GM19397 (cell line): ENCODE measurements around the gene COL6A1.
"Not testable (repeated sequence)": the region's sequence is repeated elsewhere in the genome, so short reads cannot be mapped to it uniquely, and the experiment has no call there.

Source experiments
- ATAC-seq: cut with Tn5 transposase; IDR thresholded peaks from one replicate; pipeline ENCODE4 v1.9.1; 2021; ENCODE audit warnings: mild to moderate bottlenecking, moderate library complexity; ENCODE audit not compliant: unreplicated experiment

COL6A1 gene

DNA sequence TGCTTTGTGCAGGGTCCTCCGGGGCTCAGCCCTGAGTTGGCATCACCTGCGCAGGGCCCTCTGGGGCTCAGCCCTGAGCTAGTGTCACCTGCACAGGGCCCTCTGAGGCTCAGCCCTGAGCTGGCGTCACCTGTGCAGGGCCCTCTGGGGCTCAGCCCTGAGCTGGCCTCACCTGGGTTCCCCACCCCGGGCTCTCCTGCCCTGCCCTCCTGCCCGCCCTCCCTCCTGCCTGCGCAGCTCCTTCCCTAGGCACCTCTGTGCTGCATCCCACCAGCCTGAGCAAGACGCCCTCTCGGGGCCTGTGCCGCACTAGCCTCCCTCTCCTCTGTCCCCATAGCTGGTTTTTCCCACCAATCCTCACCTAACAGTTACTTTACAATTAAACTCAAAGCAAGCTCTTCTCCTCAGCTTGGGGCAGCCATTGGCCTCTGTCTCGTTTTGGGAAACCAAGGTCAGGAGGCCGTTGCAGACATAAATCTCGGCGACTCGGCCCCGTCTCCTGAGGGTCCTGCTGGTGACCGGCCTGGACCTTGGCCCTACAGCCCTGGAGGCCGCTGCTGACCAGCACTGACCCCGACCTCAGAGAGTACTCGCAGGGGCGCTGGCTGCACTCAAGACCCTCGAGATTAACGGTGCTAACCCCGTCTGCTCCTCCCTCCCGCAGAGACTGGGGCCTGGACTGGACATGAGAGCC is 22.7 kb downstream of the COL6A1 start:
- ATAC-seq, result no peak

DNA sequence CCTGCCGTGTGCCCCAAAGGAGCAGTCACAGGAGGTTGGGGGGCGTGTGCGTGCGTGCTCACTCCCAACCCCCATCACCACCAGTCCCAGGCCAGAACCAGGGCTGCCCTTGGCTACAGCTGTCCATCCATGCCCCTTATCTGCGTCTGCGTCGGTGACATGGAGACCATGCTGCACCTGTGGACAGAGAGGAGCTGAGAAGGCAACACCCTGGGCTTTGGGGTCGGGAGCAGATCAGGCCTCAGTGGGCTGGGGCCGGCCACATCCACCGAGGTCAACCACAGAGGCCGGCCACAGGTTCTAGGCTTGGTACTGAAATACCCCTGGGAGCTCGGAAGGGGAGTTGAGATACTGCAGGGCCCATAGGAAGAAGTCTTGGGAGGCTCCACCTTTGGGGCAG is 23.5 kb downstream of the COL6A1 start:
- no peak for ATAC-seq

DNA sequence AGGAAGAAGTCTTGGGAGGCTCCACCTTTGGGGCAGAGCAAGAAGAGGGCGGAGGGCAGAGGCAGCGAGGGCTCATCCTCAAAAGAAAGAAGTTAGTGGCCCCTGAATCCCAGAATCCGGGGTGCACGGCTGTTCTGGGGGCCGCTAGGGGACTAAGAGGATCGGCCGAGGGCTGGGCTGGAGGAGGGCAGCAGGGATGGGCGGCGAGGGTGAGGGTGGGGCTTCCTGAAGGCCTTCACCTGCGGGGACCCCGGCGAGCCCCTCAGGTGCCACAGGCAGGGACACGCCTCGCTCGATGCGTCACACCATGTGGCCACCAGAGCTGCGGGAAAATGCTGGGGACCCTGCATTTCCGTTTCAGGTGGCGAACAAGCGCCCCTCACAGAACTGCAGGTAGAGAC is 23.9 kb downstream of the COL6A1 start:
- ATAC-seq, result no peak

DNA sequence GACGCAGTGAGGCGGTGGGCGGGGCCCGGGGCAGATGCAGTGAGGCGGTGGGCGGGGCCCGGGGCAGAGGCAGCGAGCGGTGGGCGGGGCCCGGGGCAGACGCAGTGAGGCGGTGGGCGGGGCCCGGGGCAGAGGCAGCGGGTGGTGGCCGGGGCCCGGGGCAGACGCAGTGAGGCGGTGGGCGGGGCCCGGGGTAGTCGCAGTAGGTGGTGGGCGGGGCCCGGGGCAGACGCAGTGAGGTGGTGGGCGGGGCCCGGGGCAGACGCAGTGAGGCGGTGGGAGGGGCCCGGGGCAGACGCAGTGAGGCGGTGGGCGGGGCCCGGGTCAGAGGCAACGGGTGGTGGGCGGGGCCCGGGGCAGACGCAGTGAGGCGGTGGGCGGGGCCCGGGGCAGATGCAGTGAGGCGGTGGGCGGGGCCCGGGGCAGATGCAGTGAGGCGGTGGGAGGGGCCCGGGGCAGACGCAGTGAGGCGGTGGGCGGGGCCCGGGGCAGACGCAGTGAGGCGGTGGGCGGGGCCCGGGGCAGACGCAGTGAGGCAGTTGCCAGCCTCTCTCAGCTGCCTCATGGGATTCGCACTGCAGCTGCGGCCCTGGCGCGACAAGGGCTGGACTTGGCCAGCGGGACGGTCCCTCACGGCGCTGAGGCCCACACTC is 24.4 kb downstream of the COL6A1 start:
- not testable (repeated sequence) for ATAC-seq

DNA sequence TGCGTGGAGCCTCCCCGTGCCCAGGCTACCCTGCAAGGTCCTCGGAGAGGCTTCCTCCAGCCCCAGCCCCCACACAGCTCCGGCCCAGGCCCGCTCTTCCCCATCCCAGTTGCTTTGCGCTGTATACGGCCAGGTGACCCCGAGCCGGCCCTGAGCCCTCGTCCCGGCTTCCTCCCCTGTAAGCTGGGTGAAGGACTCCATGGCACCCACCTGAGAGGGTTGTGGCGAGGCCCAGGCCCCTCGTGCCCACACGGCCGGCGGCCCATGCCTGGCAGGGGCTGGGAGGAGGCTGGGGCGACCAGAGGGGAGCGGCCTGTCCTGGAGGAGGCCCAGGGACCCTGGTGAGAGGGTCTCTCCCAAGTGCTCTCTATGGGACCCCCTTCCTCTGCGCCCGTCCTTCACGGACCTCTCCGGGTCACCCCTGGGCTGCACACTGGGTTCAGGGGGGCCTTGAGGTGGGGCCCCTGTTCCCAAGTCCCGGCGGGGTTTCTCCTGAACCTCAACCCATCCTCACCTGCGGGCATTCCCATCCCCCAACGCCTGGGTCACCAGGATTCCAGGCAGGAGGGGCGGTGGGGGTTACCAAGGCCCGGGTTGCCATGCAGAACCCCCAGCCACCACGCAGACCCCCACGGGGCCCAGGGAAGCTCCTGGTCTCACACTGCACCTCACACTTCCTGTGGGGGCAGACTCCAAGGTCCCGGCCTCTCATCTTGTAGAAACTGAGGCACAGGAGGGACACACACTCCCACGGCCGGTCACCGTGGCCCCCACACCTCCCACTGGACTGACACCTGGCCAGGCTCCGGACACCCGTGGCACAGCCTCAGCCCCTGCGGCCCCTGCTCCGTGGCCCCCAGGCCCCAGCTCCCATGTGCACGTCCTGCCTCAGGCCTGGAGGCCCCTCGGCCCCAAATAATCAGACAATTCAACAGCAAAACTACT is 25.2 kb downstream of the COL6A1 start:
- ATAC-seq, result no peak

DNA sequence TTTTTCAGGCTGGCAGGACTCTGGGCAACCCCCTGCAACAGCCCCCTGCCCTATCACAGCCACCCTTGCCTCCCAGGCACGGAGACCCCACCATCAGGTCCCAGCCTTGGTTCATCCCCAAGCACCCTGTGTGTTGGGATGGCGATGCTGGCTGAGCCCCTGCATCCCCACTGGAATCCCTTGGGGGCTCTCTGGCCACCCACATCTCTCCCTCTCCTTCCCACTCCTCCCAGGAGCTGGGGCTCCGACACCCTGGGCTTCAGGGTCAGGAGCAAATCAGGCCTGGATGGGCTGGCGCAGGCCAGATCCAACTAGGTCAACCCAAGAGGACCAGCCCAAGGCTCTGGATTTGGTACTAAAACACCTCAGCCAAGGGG is 25.9 kb downstream of the COL6A1 start:
- no peak for ATAC-seq

DNA sequence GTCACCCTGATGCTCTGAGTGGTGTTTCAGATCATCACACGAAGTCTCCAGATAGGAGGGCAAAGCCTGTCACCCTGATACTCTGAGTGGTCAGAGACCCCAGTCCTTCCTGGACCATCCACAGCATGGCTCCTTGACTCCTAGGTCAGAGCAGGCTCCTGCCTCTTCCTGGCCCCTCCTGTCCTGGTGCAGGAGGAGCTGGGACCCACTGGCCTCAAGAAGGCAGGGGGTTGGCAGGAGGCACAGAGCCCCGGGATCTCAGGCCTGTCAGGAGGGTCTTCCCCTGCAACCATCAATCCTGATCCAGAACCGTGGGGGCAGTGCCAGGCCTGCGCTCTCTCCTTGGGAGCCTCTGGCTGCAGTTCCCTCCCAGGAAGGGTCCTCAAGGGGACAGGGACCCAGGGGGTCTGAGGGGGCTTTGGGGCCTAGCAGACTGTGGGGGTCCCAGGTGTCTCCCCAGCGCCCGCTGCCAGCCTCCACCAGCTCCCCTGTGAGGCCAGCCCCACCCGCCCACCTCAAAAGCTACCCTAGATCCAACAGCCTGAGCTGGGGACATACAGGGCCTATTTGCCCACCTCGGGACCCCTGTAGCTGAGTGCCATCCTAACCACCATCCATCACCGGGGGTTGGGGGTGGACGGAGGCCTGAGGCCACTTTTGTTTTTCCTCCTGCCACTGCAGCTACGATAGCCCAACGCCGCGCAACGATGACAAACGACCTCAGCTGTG is 27.5 kb downstream of the COL6A1 start:
- no peak for ATAC-seq

DNA sequence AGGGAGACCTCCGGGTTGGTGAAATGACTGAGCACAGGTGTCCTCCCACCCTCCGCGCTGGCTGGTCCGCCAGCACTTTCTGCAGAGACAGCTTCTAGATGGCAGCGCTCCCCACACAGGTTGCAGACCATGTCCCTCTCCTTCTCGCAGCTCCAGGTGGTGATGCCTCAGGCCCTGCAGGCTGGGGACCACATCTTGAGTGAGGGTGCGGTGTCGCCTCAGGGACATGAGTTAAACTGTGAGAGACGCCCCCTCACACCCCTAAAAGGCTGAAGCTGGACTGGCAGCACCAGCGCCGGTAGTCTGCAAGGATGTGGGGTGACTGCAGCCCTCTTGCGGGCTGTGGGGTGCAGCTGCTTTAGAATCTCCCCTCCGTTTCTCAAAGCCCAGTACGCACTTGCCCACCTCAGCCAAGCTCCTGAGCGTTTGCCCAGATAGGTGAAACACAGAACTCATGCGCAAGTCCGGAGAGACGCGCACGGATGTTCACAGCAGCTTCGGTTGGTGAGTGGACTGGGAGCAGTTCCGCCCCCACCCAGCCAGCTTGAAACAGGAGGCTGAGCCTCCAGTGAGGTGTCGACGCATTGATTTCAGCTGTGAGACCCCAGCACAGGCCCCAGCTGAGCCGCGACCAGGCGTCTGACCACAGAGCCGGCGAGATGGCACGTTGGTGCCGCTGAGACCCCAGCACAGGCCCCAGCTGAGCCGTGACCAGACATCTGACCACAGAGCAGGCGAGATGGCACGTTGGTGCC is 28.6 kb downstream of the COL6A1 start:
- no peak for ATAC-seq

DNA sequence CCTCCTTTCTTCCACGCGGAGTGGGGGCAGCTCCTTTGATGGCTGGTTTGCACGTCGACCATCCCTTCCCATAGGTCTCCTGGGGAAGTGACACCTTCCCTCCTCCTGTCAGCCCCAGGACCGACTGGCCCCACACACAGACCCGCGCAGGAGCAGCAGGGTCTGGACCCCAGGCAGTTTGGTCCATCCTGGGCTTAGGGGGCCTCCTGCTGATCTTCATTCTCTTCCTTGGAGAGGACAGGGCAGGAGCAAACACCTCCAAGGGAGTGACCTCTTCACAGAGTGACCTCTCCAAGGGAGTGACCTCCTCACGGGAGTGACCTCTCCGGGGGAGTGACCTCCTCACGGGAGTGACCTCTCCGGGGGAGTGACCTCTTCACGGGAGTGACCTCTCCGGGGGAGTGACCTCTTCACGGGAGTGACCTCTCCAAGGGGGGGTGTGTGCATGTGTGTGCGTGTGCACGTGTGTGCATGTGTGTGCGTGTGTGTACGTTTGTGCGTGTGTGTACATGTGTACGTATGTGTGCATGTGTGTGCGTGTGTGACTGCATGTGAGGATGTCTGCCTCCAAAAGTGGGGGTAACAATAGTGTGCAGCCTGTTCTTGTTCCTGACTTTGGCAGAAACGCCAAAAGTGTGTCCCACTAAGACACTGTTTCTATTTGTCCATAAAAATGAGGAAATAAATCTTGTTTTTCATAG is 29.8 kb downstream of the COL6A1 start:
- no peak for ATAC-seq

DNA sequence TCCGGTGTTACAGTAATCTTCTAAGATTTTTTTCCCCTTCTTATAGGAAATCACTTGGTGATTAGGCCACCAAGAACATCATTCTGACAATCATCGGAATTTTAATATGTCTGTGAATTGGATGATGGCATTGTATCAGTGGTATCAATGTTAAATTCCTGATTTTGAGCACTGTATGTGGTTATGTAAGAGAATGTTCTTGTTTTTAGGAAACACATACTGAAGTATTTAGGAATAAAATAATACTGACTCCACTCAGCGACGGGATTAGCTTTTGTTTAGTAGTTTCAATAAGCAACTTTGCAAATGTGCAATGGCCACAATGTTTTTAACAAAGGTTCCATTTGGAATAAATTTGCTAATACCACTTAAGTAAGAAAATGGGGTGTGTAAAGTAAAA is 30.6 kb downstream of the COL6A1 start:
- ATAC-seq, result no peak

DNA sequence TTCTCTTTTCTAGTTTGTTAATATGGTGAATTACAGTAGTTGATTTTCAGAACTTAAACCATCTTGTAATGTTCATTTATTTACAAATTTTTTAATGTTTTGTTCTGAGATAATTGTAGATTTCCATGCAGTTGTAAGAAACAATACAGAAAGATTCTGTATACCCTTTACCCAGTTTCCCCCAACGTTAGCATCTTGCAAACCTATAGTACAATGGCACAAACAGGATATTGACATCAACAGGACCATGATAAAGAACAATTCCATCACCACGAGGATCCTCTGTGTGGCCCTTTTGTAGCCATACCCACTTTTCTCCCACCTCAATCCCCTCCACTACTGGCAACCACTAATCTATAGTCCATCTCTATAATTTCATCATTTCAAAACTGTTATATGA is 33.3 kb downstream of the COL6A1 start:
- ATAC-seq, result no peak

DNA sequence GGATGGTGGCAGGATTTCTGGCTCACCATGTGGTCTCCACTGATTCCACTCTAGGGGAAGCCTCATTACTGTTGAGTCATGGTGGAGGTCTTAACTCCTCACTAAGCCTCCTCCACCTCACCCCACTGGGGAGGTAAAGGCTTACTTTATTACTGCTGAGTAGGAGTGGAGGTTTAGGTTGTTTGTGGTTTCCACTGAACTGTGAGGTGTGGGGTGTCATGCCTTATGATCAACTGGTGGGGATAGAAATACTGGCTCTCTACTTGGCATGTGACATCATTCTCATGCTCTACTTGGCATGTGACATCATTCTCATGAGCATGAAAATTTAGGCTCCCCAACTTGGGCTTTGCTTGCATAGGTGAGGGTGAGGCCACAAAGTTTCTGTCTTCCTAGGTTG is 35.6 kb downstream of the COL6A1 start:
- no peak for ATAC-seq

DNA sequence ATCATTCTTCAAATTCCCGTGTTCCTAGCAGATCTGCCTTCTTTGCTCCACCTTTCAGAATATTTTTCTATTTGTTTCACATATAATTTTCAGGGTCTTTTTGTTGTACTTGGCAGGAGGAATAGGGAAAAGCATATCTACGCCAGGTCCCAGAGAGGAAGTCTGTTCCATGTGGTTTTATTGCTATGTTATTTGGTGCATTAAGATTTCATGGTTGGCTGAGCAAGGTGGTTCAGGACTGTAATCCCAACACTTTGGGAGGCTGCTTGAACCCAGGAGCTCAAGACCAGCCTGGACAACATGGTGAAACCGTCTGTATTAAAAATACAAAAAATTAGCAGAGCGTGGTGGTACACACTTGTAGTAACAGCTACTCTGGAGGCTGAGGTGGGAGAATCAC is 36.1 kb downstream of the COL6A1 start:
- no peak for ATAC-seq

DNA sequence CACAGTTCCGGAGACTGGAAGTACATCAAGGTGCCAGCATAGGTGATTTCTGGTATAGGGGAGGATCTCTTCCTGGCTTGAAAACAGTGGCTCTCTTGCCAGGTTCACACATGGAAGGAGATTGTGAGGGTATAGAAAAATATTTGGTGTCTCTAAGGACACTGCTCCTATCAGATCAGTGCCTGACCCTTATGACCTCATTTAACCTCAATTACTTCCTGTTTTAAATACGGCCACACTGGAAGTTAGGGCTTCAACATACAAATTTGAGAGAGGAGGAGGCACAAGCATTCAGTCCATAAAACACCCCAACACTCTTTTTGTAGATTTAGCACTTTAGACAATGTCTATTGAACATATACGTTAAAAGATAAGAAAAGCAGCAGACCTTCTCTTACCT is 37.0 kb downstream of the COL6A1 start:
- ATAC-seq, result no peak

DNA sequence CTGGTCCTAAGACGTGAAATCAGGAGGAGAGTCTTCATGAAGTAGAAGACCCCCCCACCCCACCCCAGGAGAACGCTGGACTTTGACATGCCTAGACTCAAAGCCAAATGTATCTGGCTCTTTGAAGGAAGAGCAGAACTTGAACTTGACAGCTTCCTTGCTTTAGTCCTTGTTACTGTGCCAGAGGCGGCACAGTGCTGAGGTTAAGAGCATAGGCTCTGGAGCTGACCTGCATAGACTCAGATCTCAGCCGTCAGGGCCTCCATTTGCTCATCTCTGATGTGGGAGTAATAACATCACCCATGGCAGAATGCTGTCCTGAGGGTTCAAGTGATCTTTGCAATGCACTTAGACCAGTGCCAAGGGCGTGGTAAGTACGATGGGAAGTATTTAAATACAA is 39.0 kb downstream of the COL6A1 start:
- no peak for ATAC-seq

DNA sequence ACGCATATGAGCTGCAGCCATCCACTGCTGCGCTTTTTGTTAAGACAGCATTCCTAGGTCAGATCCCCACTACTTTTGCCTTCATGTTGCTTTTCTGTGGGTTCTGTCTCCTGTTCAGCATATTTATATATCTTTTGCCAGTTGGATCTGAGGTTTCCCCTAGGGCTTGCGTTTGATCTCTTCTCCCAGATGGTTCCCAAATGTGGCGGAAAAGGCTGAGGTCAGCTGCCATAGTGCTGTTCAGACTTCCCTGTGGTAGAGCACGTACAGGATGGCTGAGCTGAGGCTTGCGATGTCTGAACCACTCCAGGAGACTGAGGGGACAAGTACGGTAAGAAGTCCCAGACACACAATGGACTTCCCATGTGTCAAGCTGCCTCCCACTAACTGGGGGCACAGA is 39.8 kb downstream of the COL6A1 start:
- ATAC-seq, result no peak

DNA sequence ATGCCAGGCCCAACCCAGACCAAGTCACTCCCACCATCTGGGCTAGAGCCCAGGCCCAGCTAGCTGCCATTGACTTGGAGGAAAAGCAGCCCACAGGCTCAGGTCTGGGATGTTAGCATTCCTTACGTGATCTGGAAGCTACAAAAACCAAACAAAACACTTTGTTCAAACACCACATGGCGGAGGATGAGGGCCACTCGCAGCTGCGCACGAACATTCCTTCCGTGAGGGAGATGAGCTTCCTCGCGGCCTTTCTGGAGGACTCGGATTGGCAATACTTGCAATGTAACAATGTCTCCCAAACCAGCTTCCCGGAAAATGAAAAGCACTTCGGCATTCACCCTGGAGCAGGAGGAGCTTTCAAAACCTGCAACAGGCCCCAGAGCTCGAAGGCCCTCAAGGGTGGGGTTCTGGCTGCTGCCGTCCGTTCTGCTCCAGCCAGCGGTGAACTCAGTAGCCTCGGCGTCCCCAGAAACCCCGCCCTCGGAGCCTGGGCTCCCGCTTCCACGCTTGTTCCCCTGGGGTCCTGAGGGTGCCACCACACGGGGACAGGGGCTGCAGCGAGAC is 40.5 kb downstream of the COL6A1 start:
- no peak for ATAC-seq

DNA sequence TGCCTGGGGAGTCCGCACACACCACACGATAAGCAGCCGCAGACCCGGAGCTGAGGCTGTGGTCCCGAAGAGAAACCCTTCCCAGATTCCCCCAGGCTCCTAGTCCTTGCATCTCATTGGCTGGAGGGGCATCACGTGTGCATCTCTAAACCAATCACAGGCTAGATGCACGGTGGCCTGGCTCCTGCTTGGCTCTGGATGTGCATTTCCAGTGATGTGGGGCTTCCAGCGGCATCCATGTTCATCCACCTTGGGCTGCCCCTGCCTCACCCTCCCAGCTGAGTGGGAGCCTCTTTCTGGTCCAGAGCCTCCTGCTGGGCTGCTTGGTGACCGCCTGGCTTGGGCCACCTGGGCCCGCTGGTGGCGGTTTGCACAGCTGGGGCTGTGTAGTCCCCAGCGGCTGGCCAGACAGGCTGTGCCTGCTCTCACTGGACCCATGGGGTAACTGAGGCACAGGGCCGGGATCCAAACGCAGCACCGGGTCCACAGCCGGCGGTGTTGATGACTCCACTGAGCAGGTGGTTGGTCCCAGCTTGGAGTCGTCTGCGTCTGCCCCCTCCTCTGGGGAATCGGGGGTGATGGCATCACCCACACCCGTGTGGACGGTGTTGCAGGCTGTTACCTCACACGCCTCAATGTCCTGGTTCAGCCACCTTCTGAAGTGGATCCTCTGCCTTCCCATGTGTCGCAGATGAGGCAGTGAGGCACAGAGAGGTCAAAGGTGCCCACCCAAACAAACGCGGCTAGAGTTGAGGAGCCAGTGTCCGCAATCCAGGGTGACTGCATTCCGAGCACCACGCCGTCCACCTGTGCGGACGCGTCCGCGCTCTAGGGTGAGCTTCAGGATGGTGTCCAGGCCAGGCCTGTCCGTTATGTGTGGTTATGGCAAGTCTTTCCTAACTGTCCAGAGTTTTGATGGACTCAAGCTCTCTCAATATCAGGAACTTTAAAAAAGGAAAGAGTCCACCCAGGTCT is 41.3 kb downstream of the COL6A1 start:
- no peak for ATAC-seq
